Measurements from ENCODE around the gene LARP6. TPM values are rescaled to one million over a fixed set of nuclear protein-coding genes. Genes with fewer than 3 reads are reported as not detected.

The LARP6 gene
- total RNA-seq, 4 donors from 2014 or later: 21.2 to 36.3 (median 32.7) TPM

- no peak for TF ChIP-seq POLR2AphosphoS5 (IDR thresholded peaks at IDR 0.05)
- no peak for TF ChIP-seq POLR2A (IDR thresholded peaks at IDR 0.05; ENCODE audit: low read depth)
- TF ChIP-seq, protein P1, sequence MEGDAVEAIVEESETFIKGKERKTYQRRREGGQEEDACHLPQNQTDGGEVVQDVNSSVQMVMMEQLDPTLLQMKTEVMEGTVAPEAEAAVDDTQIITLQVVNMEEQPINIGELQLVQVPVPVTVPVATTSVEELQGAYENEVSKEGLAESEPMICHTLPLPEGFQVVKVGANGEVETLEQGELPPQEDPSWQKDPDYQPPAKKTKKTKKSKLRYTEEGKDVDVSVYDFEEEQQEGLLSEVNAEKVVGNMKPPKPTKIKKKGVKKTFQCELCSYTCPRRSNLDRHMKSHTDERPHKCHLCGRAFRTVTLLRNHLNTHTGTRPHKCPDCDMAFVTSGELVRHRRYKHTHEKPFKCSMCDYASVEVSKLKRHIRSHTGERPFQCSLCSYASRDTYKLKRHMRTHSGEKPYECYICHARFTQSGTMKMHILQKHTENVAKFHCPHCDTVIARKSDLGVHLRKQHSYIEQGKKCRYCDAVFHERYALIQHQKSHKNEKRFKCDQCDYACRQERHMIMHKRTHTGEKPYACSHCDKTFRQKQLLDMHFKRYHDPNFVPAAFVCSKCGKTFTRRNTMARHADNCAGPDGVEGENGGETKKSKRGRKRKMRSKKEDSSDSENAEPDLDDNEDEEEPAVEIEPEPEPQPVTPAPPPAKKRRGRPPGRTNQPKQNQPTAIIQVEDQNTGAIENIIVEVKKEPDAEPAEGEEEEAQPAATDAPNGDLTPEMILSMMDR (IDR thresholded peaks at IDR 0.05): no peak
- no peak for TF ChIP-seq EP300 (IDR thresholded peaks at IDR 0.05)
- Histone ChIP-seq H3K4me1 (no peaks in the 10 kb centered on the region), H3K9me3 (no peaks in the 10 kb centered on the region), H3K27ac (replicated peaks in 1 of 4) (no peak overlapping the region), H3K36me3 (no peaks in the 10 kb centered on the region), H3K4me3 (no peak overlapping the region), H3K27me3 (no peaks in the 10 kb centered on the region)
- no peak for DNase-seq (ENCODE audit: extremely low spot score)
- intact Hi-C loops (cut with DNase I): no loop called here
- 91% methylated on average over 6 of the region's 6 CpGs for WGBS
Measured at GRCh38 chr15:70788114-70789049, 65.6 kb downstream of the LARP6 start.

GRCh38 chr15:70786996-70787395, 67.0 kb downstream of the LARP6 start:
- Histone ChIP-seq H3K9me3 (no peaks in the 10 kb centered on the region), H3K27ac (replicated peaks in 1 of 4) (no peak overlapping the region), H3K27me3 (no peaks in the 10 kb centered on the region), H3K4me3 (no peak overlapping the region), H3K4me1 (no peaks in the 10 kb centered on the region), H3K36me3 (no peaks in the 10 kb centered on the region)
- intact Hi-C loops (cut with DNase I): no loop called here
- no peak for DNase-seq (ENCODE audit: extremely low spot score)
- 92% methylated on average over 4 of the region's 4 CpGs for WGBS
- TF ChIP-seq EP300 (IDR thresholded peaks at IDR 0.05) (no peak), POLR2A (IDR thresholded peaks at IDR 0.05; ENCODE audit: low read depth) (no peak), POLR2AphosphoS5 (IDR thresholded peaks at IDR 0.05) (no peak)
- TF ChIP-seq, protein P1 (IDR thresholded peaks at IDR 0.05): no peak

DNA sequence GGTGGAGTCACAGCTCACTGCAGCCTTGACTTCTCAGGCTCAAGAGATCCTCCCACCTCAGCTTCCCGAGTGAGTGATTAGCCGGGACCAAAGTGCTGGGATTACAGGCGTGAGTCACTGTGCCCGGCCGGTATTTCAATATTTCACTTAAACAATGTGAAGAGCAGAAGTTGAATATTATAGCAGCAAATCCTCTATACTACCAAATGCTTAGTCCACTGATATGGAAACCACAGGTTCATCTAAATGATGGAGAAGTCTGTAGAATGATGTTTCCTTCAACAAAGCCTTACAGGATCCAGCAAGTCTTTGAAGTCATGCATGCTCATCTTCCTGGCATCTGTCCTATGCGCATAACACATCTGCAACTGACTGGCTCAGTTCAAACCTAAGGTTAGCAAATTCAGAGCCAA, 70.3 kb downstream of the LARP6 start:
- no peaks in the 10 kb centered on the region for H3K36me3 ChIP-seq
- no peak overlapping the region for H3K27ac ChIP-seq (replicated peaks in 1 of 4)
- TF ChIP-seq EP300 (IDR thresholded peaks at IDR 0.05) (no peak), POLR2A (IDR thresholded peaks at IDR 0.05; ENCODE audit: low read depth) (no peak), POLR2AphosphoS5 (IDR thresholded peaks at IDR 0.05) (no peak)
- TF ChIP-seq, protein P1 (IDR thresholded peaks at IDR 0.05): no peak
- 76% methylated on average over 6 of the region's 6 CpGs for WGBS
- no peaks in the 10 kb centered on the region for H3K27me3 ChIP-seq
- intact Hi-C loops (cut with DNase I): no loop called here
- DNase-seq (ENCODE audit: extremely low spot score): no peak
- no peaks in the 10 kb centered on the region for H3K4me1 ChIP-seq
- H3K4me3 ChIP-seq: no peak overlapping the region
- H3K9me3 ChIP-seq: no peaks in the 10 kb centered on the region

- Histone ChIP-seq H3K27ac (replicated peaks in 1 of 4) (no peak overlapping the region), H3K27me3 (no peaks in the 10 kb centered on the region), H3K9me3 (no peaks in the 10 kb centered on the region), H3K4me3 (no peak overlapping the region), H3K36me3 (no peaks in the 10 kb centered on the region), H3K4me1 (no peaks in the 10 kb centered on the region)
- intact Hi-C loops (cut with DNase I): no loop called here
- TF ChIP-seq, protein P1 (IDR thresholded peaks at IDR 0.05): no peak
- TF ChIP-seq EP300 (IDR thresholded peaks at IDR 0.05) (no peak), POLR2AphosphoS5 (IDR thresholded peaks at IDR 0.05) (no peak), POLR2A (IDR thresholded peaks at IDR 0.05; ENCODE audit: low read depth) (no peak)
- no peak for DNase-seq (ENCODE audit: extremely low spot score)
- WGBS: 92% methylated on average over 3 of the region's 3 CpGs
Measured at GRCh38 chr15:70783041-70783440, 70.9 kb downstream of the LARP6 start.

Data from esophagus muscularis mucosa (tissue), 4 donors.